H1 (cell line): ENCODE data around the gene DET1. TPM values are rescaled to one million over a fixed set of nuclear protein-coding genes. Genes with fewer than 3 reads are reported as not detected.
A peak's percentile ranks its signal among the peaks of the same experiment; 100 is the strongest.

Experiments used
- CTCF ChIA-PET: fragments of 300-600 bp; sonication (Branson Sonifier 250); formaldehyde crosslinking; loops from one replicate; lab custom pipeline; 2021; ENCODE audit not compliant: partially characterized antibody; lab: Charles Lee
- POLR2A ChIA-PET: fragments of 300-600 bp; sonication (Branson Sonifier 250); formaldehyde crosslinking; loops from one replicate; lab custom pipeline; 2021; ENCODE audit warnings: inconsistent platforms; ENCODE audit not compliant: partially characterized antibody; lab: Charles Lee
- DNase-seq, 2 experiments: peaks; one replicate each; pipeline versions ENCODE4 v3.0.0 to v3.0.0-alpha.2; 2010 to 2022; ENCODE audit warnings: low spot score in 2 of 2, low read depth in 1 of 2, mixed read lengths in 1 of 2
- FAIRE-seq: peaks from 2 replicates; lab custom pipeline; 2011; peaks lifted over from hg19 to GRCh38; lab: Jason Lieb, UNC
- H2AFZ ChIP-seq: 2 replicates; pipeline ENCODE4 v1.8.1; 2012; ENCODE audit warnings: low read length, inconsistent platforms
- H2AK5ac ChIP-seq: 2 replicates; pipeline ENCODE4 v1.6.1; 2013; ENCODE audit warnings: low read depth, low read length
- H2BK120ac ChIP-seq: replicated peaks from 2 replicates; pipeline ENCODE3; 2013; ENCODE audit warnings: low read depth, low read length, inconsistent platforms
- H2BK12ac ChIP-seq: 2 replicates; pipeline ENCODE4 v1.6.1; 2013; ENCODE audit warnings: low read depth, low read length
- H2BK15ac ChIP-seq: 2 replicates; pipeline ENCODE4 v1.6.1; 2013; ENCODE audit warnings: low read length
- H2BK20ac ChIP-seq: 2 replicates; pipeline ENCODE4 v1.6.1; 2013; ENCODE audit warnings: low read length
- H2BK5ac ChIP-seq: 2 replicates; pipeline ENCODE4 v1.6.1; 2013; ENCODE audit warnings: low read depth, low read length
- H3K14ac ChIP-seq: 2 replicates; pipeline ENCODE4 v1.6.1; 2013; ENCODE audit warnings: inconsistent platforms; ENCODE audit not compliant: insufficient read length
- H3K18ac ChIP-seq: 2 replicates; pipeline ENCODE4 v1.6.1; 2013; ENCODE audit warnings: low read length; ENCODE audit errors: extremely low read depth
- H3K23ac ChIP-seq: 2 replicates; pipeline ENCODE4 v1.6.1; 2013; ENCODE audit warnings: inconsistent platforms; ENCODE audit not compliant: insufficient read length
- H3K23me2 ChIP-seq: 2 replicates; pipeline ENCODE4 v1.6.1; 2013; ENCODE audit warnings: low read depth, low read length
- H3K27ac ChIP-seq: 2 replicates; pipeline ENCODE4 v1.6.1; 2011; ENCODE audit warnings: low read depth, low read length, inconsistent platforms
- H3K27me3 ChIP-seq, 4 experiments: replicated peaks in 1 of 4; 1 replicate in 1 of 4; 2 replicates in 3 of 4; pipeline versions ENCODE4 v1.6.1 to v1.8.1; 2011 to 2013; ENCODE audit warnings: low read length in 3 of 4, mild to moderate bottlenecking in 3 of 4, inconsistent platforms in 2 of 4, mixed read lengths in 2 of 4, moderate library complexity in 1 of 4; ENCODE audit not compliant: control insufficient read depth in 3 of 4, insufficient read depth in 3 of 4; ENCODE audit errors: extremely low read depth in 1 of 4
- H3K36me3 ChIP-seq, 4 experiments: 2 replicates each; pipeline versions ENCODE4 v1.6.1 to v1.8.1; 2011 to 2013; ENCODE audit warnings: mild to moderate bottlenecking in 4 of 4, low read length in 3 of 4, moderate library complexity in 2 of 4, control low read depth in 1 of 4, inconsistent platforms in 1 of 4; ENCODE audit not compliant: insufficient read depth in 4 of 4, control insufficient read depth in 2 of 4
- H3K4ac ChIP-seq: replicated peaks from 2 replicates; pipeline ENCODE3; 2013; ENCODE audit warnings: low read length, low read depth, mixed read lengths, inconsistent platforms; ENCODE audit not compliant: insufficient read length
- H3K4me1 ChIP-seq, 4 experiments: replicated peaks in 1 of 4; 1 replicate in 1 of 4; 2 replicates in 3 of 4; pipeline versions ENCODE4 v1.6.1 to v1.8.1; 2011 to 2013; ENCODE audit warnings: low read length in 3 of 4, inconsistent platforms in 2 of 4, mixed read lengths in 1 of 4; ENCODE audit not compliant: insufficient read depth in 4 of 4, control insufficient read depth in 3 of 4
- H3K4me2 ChIP-seq, 2 experiments: 2 replicates each; pipeline versions ENCODE4 v1.6.1 to v1.8.1; 2011 to 2013; ENCODE audit warnings: low read depth in 2 of 2, low read length in 2 of 2, control low read depth in 1 of 2, inconsistent platforms in 1 of 2, mild to moderate bottlenecking in 1 of 2; ENCODE audit not compliant: insufficient read depth in 1 of 2
- H3K4me3 ChIP-seq, 4 experiments: fragments of 200-600, 300-600 bp in 1 of 4; sonication (generic), shearing (Covaris generic), sonication (Bioruptor Twin) in 1 of 4; 2 replicates each; pipeline versions ENCODE4 v1.5.1 to v1.8.1; 2011 to 2016; ENCODE audit warnings: low read length in 4 of 4, low read depth in 3 of 4, control low read depth in 2 of 4, inconsistent platforms in 2 of 4, mild to moderate bottlenecking in 2 of 4, mixed read lengths in 1 of 4, moderate library complexity in 1 of 4; ENCODE audit not compliant: insufficient read depth in 2 of 4; ENCODE audit errors: extremely low read depth in 1 of 4
- H3K56ac ChIP-seq: replicated peaks from 2 replicates; pipeline ENCODE3; 2013; ENCODE audit warnings: low read depth, mild to moderate bottlenecking, mixed read lengths, low read length, inconsistent platforms; ENCODE audit not compliant: insufficient read length
- H3K79me1 ChIP-seq: 2 replicates; pipeline ENCODE4 v1.6.1; 2013; ENCODE audit warnings: low read depth, low read length, control low read depth
- H3K79me2 ChIP-seq, 2 experiments: 2 replicates each; pipeline versions ENCODE4 v1.6.1 to v1.8.1; 2012 to 2013; ENCODE audit warnings: low read length in 2 of 2, mild to moderate bottlenecking in 2 of 2, inconsistent platforms in 1 of 2; ENCODE audit not compliant: insufficient read depth in 2 of 2, control insufficient read depth in 1 of 2
- H3K9ac ChIP-seq, 4 experiments: replicated peaks in 1 of 4; 1 replicate in 1 of 4; 2 replicates in 3 of 4; pipeline versions ENCODE4 v1.6.1 to v1.8.1; 2011 to 2013; ENCODE audit warnings: low read depth in 3 of 4, low read length in 3 of 4, control low read depth in 2 of 4, mild to moderate bottlenecking in 2 of 4, moderate library complexity in 2 of 4, inconsistent platforms in 1 of 4; ENCODE audit errors: extremely low read depth in 1 of 4
- H3K9me3 ChIP-seq, 2 experiments: 2 replicates each; pipeline versions ENCODE4 v1.6.1 to v1.8.1; 2012 to 2013; ENCODE audit warnings: mild to moderate bottlenecking in 2 of 2, moderate library complexity in 2 of 2, control low read depth in 1 of 2, inconsistent platforms in 1 of 2, low read depth in 1 of 2, low read length in 1 of 2, mixed read lengths in 1 of 2; ENCODE audit not compliant: insufficient read depth in 2 of 2
- H4K20me1 ChIP-seq, 2 experiments: replicated peaks in 1 of 2; 2 replicates each; pipeline versions ENCODE3 to v1.8.1; 2011 to 2013; ENCODE audit warnings: inconsistent platforms in 2 of 2, low read length in 2 of 2, mild to moderate bottlenecking in 1 of 2; ENCODE audit not compliant: insufficient read depth in 2 of 2, control insufficient read depth in 1 of 2
- H4K5ac ChIP-seq: 2 replicates; pipeline ENCODE4 v1.6.1; 2013; ENCODE audit warnings: low read length, low read depth, mixed read lengths, inconsistent platforms; ENCODE audit not compliant: insufficient read length
- H4K8ac ChIP-seq: 2 replicates; pipeline ENCODE4 v1.8.0; 2013; ENCODE audit warnings: mild to moderate bottlenecking, moderate library complexity, low read length, inconsistent platforms; ENCODE audit not compliant: insufficient read depth; ENCODE audit errors: extremely low read depth
- H4K91ac ChIP-seq: replicated peaks from 2 replicates; pipeline ENCODE3; 2013; ENCODE audit warnings: low read length, mixed read lengths, inconsistent platforms; ENCODE audit not compliant: insufficient read length
- CEBPB ChIP-seq: IDR thresholded peaks from 2 replicates; pipeline ENCODE4 v1.6.1; 2012; ENCODE audit warnings: low read depth, low read length
- CHD2 ChIP-seq: IDR thresholded peaks from 2 replicates; pipeline ENCODE4 v1.6.1; 2012; ENCODE audit warnings: low read length, improper control_type of control experiment
- HDAC6 ChIP-seq: IDR thresholded peaks from one replicate; pipeline ENCODE4 v1.7.1; 2012; ENCODE audit warnings: low read depth, mild to moderate bottlenecking, inconsistent platforms, low read length, moderate library complexity
- JUN ChIP-seq: IDR thresholded peaks from 2 replicates; pipeline ENCODE4 v1.6.1; 2011; ENCODE audit warnings: low read depth, mild to moderate bottlenecking, improper control_type of control experiment, low read length
- POU5F1 ChIP-seq: IDR thresholded peaks from 2 replicates; pipeline ENCODE4 v1.6.1; 2011; ENCODE audit warnings: low read depth, mild to moderate bottlenecking, low read length, moderate library complexity
- SIN3A ChIP-seq, 2 experiments: IDR thresholded peaks in 1 of 2; conservative IDR thresholded peaks in 1 of 2; 2 replicates each; pipeline ENCODE4 v1.6.1; 2011 to 2012; ENCODE audit warnings: low read length in 2 of 2, improper control_type of control experiment in 1 of 2, low read depth in 1 of 2, mild to moderate bottlenecking in 1 of 2
- WGBS, 2 experiments: shearing (Covaris generic) in 1 of 2; methylation state at CpG; one replicate each; pipeline versions ENCODE4 v1.1.6 to v1.1.7; 2013 to 2015; ENCODE audit warnings: low lambda C conversion rate in 2 of 2, mixed read lengths in 2 of 2, inconsistent platforms in 1 of 2, low coverage in 1 of 2, missing lambda C conversion rate in 1 of 2; ENCODE audit not compliant: insufficient replicate concordance in 2 of 2, insufficient coverage in 1 of 2, insufficient read length in 1 of 2; ENCODE audit errors: extremely low coverage in 1 of 2, missing lambda C conversion rate in 1 of 2; 5-methylcytosine and 5-hydroxymethylcytosine counted together
- polyA plus RNA-seq, 7 experiments: library from polyadenylated mRNA; depleted of rRNA in 3 of 7; stranded (reverse) in 5 of 7; unstranded in 2 of 7; fragments of >200 nt in 5 of 7; fragments of 200-250 nt in 2 of 7; gene quantifications; 1 replicate in 5 of 7; 2 replicates in 1 of 7; 4 replicates in 1 of 7; pipeline versions ENCODE4 v1.2.1 to v1.2.3, GENCODE V29; 2011 to 2013; ENCODE audit warnings: missing spikeins in 2 of 7, mixed read lengths in 2 of 7
- total RNA-seq: library from RNA; stranded (reverse); fragmentation: NEBNext Ultra II Directional; extraction: Animal tissue kit (Norgen Biotek cat#: 25700); gene quantifications from 2 replicates; pipeline ENCODE4 v1.2.1, GENCODE V29; 2021
- TF ChIP-seq, protein P1 (sequence below): IDR thresholded peaks from 2 replicates; pipeline ENCODE4 v1.6.1; 2012; ENCODE audit warnings: inconsistent platforms

DET1 gene
- total and polyA plus RNA-seq, 2 of the 8 experiments (the other 6 are each of a cell fraction or from before 2014, with no cell fraction given) = 5.4 to 8.5 TPM

- ChIA-PET POLR2A (interaction anchor here (1.2 to 1.5 kb wide), 3 partner anchors 14 to 130 kb away, joined by 3 to 4 read pairs (median 4); partner anchors contain the start of genes MRPL46 and MRPS11), CTCF (interaction anchor here (0.7 to 2.2 kb wide), 11 partner anchors 10 to 216 kb away, joined by 3 to 14 read pairs (median 4); partner anchors contain the start of genes MRPL46 and MRPS11)
- no peaks in the 10 kb centered on the region for H3K36me3 ChIP-seq
- H3K27me3 ChIP-seq = no peaks in the 10 kb centered on the region; a peak in 2 of 7 replicates
- H3K23me2 ChIP-seq = no peaks in the 10 kb centered on the region
- H3K9ac ChIP-seq = no peak overlapping the region
- no peak overlapping the region for H3K4ac ChIP-seq
- no peak overlapping the region for H4K91ac ChIP-seq
- no peaks in the 10 kb centered on the region for H3K79me2 ChIP-seq
- H3K18ac ChIP-seq = no peak overlapping the region; the same call in 1 of the 2 replicates
- no peaks in the 10 kb centered on the region for H3K79me1 ChIP-seq
- no peak overlapping the region for H3K27ac ChIP-seq
- no peak for DNase-seq
- TF ChIP-seq JUN (no peak), HDAC6 (no peak), SIN3A (conservative IDR thresholded peaks at IDR 0.05 in 1 of 2, IDR thresholded peaks at IDR 0.05 in 1 of 2; ENCODE audit: low read depth in 1 of 2, low read length in 2 of 2) (peak in 1 of 2 experiments; percentile 63; a peak in 2 of 4 replicates), CHD2 (no peak), POU5F1 (0 out of 2 replicates have a peak, but pooled peaks have one; percentile 29), CEBPB (peak; percentile 84)
- TF ChIP-seq, protein P1, sequence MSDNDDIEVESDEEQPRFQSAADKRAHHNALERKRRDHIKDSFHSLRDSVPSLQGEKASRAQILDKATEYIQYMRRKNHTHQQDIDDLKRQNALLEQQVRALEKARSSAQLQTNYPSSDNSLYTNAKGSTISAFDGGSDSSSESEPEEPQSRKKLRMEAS = peak; percentile 34; the same call in 1 of the 2 replicates
- TF ChIP-seq, all 59 proteins: peak for 4
- no peak overlapping the region for H3K56ac ChIP-seq
- 0 out of 2 replicates have a peak overlapping the region, but pooled peaks have one; percentile 22 for H4K8ac ChIP-seq
- H2BK15ac ChIP-seq = no peak overlapping the region
- no peak overlapping the region for H2AK5ac ChIP-seq
- H3K4me3 ChIP-seq = peak overlapping the region in 1 of 4 experiments; percentile 5; a peak in 2 of 8 replicates
- no peak overlapping the region for H2AFZ ChIP-seq
- H3K4me1 ChIP-seq = peaks cover 2 to 14% (median 9%) of the 10 kb centered on the region in 4 experiments
- H3K9me3 ChIP-seq = no peaks in the 10 kb centered on the region
- 0 out of 2 replicates have a peak overlapping the region, but pooled peaks have one; percentile 26 for H2BK5ac ChIP-seq
- H4K20me1 ChIP-seq = no peaks in the 10 kb centered on the region
- no peak overlapping the region for H4K5ac ChIP-seq
- no peak overlapping the region for H2BK120ac ChIP-seq
- H3K4me2 ChIP-seq = peak overlapping the region; percentile 3 to 55; a peak in 2 of 4 replicates
- no peak overlapping the region for H2BK20ac ChIP-seq
- WGBS, 2 experiments = 49% methylated on average over 10 of the region's 10 CpGs; no CpG with 5 or more reads in 1 of the 2 experiments
- no peak overlapping the region for H3K23ac ChIP-seq
- no peak overlapping the region; the same call in 1 of the 2 replicates for H2BK12ac ChIP-seq
- peak; percentile 79 for FAIRE-seq
- no peak overlapping the region for H3K14ac ChIP-seq
Measured at GRCh38 chr15:88484682-88485331, 61.7 kb downstream of the DET1 start.
